HEK293 (cell line): ENCODE results near the gene BLACAT1.

ENCODE experiments used
- ATF2 ChIP-seq: fragments of 450-650 bp; formaldehyde crosslinking; IDR thresholded peaks from 2 replicates; pipeline ENCODE4 v1.5.1; 2016; ENCODE audit warnings: missing biosample characterization, missing genetic modification characterization, low read depth
- CTCF ChIP-seq: fragments of 450-650 bp; formaldehyde crosslinking; IDR thresholded peaks from 2 replicates; pipeline ENCODE4 v1.5.1; 2016; ENCODE audit warnings: missing biosample characterization, missing genetic modification characterization
- KLF10 ChIP-seq: fragments of 450-650 bp; IDR thresholded peaks from 2 replicates; pipeline ENCODE4 v1.5.1; 2018; ENCODE audit warnings: missing biosample characterization, mild to moderate bottlenecking, missing genetic modification characterization
- TRIM28 ChIP-seq: IDR thresholded peaks from 2 replicates; pipeline ENCODE4 v1.6.1; 2011; ENCODE audit warnings: low read length, control low read depth, borderline replicate concordance
- ZBTB11 ChIP-seq: fragments of 450-650 bp; formaldehyde crosslinking; conservative IDR thresholded peaks from 2 replicates; pipeline ENCODE4 v1.5.1; 2016; ENCODE audit warnings: low read depth, missing biosample characterization, missing genetic modification characterization
- ZBTB7A ChIP-seq: fragments of 450-650 bp; formaldehyde crosslinking; IDR thresholded peaks from 2 replicates; pipeline ENCODE4 v1.5.1; 2016; ENCODE audit warnings: low read depth, missing biosample characterization, missing genetic modification characterization
- ZNF274 ChIP-seq, 2 experiments: fragments of 200-500 bp in 1 of 2; fragments of 450-650 bp in 1 of 2; sonication (Bioruptor generic) in 1 of 2; formaldehyde crosslinking in 1 of 2; IDR thresholded peaks; 2 replicates each; pipeline versions ENCODE4 v1.5.1 to v1.6.1; 2014 to 2016; ENCODE audit warnings: borderline replicate concordance in 1 of 2, inconsistent platforms in 1 of 2, low read length in 1 of 2, missing biosample characterization in 1 of 2, missing genetic modification characterization in 1 of 2
- ZNF311 ChIP-seq: fragments of 450-650 bp; formaldehyde crosslinking; IDR thresholded peaks from 2 replicates; pipeline ENCODE4 v1.5.1; 2017; ENCODE audit warnings: missing biosample characterization, missing genetic modification characterization, borderline replicate concordance
- ZNF549 ChIP-seq: fragments of 450-650 bp; IDR thresholded peaks from 2 replicates; pipeline ENCODE4 v1.5.1; 2018; ENCODE audit warnings: missing biosample characterization, missing genetic modification characterization, mild to moderate bottlenecking, inconsistent platforms, moderate library complexity
- ZNF830 ChIP-seq: fragments of 450-650 bp; IDR thresholded peaks from 2 replicates; pipeline ENCODE4 v1.5.0; 2018; ENCODE audit warnings: missing biosample characterization, missing genetic modification characterization, low read depth, mild to moderate bottlenecking, moderate library complexity

GRCh38 chr1:205430696-205431305, 25.0 kb downstream of the BLACAT1 start:
- TF ChIP-seq KLF10 (tag by site-specific recombination) (no peak), CTCF (tag by site-specific recombination) (peak; percentile 93), TRIM28 (no peak), ZNF311 (tag by site-specific recombination) (no peak), ZBTB11 (tag by site-specific recombination) (no peak), ZNF274 (IDR thresholded peaks at IDR 0.05; ENCODE audit: low read length) (no peak), ZNF274 (tag by site-specific recombination; IDR thresholded peaks at IDR 0.05; ENCODE audit: borderline replicate concordance) (no peak), ZNF549 (tag by site-specific recombination) (no peak), ZBTB7A (tag by site-specific recombination) (no peak), ATF2 (tag by site-specific recombination) (no peak), ZNF830 (tag by site-specific recombination) (no peak)
